SW 1271 (cell line): ENCODE measurements around the gene IRF7.

Source experiments
- DNase-seq, 2 experiments: peaks; one replicate each; lab custom pipeline; 2025; lab: John Stamatoyannopoulos, UW

Gene IRF7

DNA sequence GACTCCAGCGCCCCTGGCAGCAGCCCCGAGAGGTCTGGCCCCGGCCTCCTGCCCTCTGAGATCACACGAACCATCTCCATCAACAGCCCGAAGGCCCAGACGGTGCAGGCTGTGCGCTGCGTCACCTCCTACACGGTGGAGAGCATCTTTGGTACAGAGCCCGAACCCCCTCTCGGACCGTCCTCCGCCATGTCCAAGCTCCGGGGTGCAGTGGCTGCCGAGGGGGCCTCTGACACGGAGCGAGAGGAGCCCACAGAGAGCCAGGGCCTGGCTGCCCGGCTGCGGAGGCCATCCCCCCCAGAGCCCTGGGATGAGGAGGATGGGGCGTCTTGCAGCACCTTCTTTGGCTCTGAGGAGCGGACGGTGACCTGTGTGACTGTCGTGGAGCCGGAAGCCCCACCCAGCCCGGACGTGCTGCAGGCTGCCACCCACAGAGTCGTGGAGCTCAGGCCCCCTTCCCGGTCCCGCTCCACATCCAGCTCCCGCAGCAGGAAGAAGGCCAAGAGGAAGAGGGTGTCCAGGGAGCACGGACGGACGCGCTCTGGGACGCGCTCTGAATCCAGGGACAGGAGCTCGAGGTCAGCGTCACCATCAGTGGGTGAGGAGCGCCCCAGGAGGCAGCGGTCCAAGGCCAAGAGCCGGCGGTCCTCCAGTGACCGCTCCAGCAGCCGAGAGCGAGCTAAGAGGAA is 7.6 kb downstream of the IRF7 start:
- DNase-seq, result no peak

DNA sequence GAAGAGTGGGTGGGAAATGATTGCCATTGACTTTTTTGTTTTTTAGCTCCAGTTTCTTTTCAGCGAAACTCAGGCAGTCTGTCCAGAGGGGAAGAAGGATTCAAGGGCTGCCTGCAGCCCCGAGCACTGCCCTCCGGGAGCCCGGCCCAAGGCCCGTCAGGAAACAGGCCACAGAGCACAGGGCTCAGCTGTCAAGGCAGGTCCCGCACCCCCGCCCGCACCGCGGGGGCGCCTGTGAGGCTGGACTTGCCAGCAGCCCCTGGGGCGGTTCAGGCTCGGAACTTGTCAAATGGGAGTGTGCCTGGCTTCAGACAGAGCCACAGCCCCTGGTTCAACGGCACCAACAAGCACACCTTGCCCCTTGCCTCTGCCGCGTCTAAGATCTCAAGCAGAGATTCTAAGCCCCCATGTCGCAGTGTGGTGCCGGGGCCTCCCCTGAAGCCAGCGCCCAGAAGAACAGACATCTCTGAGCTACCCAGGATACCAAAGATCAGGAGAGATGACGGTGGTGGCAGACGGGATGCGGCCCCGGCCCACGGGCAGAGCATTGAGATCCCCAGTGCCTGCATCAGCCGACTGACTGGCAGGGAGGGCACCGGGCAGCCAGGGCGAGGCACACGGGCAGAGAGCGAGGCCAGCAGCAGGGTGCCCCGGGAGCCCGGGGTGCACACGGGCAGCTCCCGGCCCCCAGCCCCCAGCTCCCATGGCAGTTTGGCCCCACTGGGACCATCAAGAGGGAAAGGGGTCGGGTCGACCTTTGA is 8.6 kb downstream of the IRF7 start:
- DNase-seq, result no peak

DNA sequence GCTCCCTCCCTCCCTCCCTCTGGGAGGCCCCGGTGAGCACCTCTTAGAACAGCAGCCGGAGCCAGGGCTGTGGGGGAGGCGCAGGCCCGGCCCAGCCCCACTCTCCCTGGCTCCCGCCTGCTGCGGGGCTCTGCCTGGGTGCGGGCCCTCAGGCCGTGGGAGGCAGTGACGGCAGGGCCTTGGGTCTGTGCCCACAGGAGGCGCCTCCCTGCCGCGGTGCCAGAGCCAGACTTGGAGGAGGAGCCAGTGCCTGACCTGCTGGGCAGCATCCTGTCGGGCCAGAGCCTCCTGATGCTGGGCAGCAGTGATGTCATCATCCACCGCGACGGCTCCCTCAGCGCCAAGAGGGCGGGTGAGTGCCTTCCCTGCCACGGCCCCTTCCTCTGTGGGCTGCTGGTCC is 9.5 kb downstream of the IRF7 start:
- DNase-seq, result no peak

DNA sequence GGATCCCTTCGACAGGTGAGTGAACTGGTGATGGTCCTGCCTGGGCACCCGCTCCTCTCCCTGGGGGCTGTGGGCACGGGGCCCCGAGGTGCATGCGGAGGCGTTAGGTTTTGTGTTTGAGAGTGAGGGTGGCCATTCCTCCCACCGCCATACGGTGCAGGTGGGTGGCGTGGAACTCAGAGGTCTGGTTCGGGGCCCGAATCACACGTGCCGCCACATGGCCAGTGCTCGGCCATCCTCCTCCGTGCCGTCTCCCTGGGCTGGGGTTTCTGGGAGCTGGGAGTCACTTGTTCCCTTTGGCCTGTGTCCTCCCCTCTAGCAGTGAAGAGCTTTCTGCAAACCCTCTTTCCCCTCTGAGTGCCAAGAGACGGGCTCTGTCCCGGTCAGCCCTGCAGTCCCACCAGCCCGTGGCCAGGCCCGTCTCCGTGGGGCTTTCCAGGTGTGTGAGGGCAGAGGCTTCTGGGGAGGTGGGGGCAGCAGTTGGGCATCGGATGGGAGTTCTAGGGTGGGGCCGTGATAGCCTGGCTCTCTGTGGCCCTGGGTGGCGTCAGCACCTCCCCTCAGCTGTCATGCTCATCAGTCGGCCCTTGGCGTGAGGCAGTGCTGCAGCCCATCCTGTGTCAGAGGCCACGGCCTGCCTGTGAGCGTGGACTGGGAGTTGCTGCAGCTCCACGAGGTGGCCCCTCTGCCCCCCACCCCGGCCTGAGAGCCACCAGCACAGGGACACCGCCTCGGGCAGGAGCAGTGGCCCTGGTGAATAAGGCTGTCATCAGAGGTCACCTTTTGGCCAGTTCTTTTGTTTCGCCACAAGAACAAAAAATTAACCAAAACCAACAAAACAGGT is 10.2 kb downstream of the IRF7 start:
- DNase-seq, result no peak

DNA sequence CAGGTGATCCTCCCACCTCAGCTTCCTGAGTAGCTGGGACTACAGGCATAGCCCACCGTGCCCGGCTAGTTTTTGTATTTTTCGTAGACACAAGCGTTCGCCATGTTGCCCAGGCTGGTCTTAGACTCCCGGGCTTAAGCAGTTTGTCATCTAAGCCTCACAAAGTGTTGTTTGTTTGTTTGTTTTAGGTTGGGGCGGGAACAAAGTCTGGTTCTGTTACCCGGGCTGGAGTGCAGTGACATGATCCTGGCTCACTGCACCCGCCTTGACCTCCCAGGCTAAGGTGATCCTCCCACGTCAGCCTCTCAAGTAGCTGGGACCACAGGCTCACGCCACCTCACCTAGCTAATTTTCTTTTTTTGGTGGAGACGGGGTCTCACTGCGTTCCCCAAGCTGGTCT is 12.6 kb downstream of the IRF7 start:
- no peak for DNase-seq

DNA sequence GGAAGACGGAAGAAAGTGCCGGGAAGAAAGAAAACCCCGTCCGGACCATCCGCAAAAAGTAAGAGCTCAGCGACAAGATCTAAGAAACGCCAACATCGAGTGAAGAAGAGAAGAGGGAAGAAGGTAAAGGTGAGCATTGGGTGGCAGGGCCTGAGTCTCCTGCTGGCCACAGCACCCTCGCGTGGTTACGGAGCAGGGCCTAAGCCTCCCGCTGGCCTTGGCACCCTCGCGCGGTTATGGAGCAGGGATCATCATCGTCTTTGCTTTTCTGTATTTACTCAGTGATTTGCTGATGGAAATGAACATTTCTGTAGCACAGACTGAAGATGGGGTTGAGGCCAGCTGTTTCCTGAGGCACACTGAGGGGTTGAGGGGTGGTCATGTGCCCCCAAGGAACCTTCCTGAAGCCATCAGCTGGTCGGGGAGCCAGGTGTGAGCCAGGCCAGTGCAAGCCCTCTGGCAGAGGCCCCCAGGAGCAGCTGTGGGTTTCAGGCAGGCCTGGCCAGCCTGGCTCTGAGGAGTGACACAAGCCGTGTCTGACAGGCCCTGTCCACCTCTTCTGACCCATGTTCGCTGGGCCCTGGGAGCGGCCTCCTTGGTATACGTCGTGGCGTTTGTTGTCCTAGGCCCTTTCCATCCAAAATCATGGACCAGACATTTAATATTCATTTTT is 14.0 kb downstream of the IRF7 start:
- no peak for DNase-seq

DNA sequence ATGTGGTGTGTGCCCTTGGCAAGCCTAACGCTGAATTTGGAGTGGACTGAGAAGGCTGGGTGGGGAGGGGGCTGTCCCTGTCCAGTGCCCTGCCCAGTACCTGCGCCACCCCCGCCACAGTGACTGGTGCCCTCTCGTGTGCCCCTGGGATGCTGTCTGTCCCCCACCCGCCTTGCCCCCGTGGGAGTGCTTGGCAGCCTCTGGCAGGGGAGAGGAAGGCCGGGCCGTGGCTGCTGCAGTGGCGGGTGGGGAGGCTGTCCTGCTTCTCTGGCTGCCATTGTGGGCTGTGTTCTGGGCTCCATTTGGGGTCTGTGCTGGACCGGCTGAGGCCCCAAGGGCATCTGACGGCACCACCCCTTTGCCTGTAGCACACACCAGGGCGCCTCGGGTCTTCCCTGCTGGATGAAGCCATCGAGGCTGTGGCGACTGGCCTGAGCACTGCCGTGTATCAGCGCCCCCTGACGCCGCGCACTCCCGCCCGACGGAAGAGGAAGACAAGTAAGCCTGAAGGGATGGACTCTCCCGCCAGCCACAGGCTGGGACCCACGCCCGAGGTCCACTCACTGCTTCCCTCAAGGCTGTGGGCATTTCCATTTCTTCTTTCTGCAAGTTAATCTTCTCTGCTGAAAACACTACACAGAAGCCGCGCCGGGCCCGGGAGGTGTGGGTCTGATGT is 17.6 kb downstream of the IRF7 start:
- DNase-seq, result no peak

DNA sequence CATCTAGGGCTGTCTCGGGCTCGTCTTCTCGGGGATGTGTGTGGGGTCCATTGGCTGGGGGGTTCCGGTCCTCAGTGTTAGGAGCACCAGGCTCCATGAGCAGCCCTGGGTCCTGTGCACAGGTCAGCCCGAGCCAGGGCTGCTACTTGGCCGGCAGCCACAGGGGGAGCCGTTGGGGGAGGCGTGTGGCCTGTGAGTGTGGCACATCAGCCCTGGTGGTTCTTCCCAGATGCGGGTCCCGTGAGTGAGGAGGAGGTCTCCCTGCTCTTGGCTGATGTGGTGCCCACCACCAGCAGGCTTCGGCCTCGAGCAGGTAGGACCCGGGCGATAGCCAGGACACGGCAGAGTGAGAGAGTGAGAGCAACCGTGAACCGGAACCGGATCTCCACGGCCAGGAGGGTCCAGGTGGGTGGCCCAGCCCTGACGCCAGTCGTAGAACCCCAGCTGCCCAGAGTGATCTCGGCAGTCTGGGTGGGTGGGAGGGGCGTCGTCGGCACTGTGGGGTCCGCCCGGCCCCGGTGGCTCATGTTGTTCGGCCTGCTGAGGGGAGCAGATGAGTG is 18.5 kb downstream of the IRF7 start:
- DNase-seq, result no peak

DNA sequence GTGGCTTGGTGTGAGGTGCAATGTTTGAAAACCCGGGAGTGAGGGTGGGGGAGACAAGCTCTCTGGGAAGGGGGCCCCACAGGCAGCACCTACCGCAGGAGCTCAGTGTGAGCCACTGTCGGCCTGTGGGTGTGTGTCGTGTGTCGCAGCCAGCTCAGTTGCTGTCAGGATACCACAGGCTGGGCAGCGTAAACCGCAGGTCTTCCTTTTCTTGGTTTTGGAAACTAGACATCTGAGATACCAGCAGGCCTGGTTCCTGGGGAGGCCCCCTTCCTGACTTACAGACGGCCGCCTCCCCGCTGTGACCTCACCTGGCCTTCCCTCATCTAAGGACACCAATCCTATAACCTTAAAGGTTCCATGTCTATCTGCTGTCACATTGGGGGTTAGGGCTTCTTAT is 19.4 kb downstream of the IRF7 start:
- DNase-seq, result no peak

DNA sequence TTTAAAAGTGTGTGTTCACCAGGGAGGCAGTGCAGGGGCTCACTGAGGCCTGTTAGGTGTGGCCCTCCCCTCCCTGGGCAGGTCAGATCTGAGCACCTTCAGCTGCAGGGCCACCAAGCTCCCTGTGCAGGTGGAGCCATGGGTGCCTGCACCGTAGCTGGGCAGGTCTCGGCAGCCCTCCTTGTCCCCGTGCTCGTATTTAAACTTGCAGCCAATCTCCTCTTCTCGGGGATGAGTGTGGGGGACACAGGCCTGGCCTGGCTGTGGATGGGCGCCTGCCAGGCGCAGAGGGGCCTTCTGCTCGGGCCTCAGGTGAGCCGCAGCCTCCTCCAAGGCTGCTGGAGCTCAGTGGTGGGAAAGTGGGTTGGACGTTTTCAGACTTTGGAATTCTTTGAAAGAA is 20.4 kb downstream of the IRF7 start:
- no peak for DNase-seq

DNA sequence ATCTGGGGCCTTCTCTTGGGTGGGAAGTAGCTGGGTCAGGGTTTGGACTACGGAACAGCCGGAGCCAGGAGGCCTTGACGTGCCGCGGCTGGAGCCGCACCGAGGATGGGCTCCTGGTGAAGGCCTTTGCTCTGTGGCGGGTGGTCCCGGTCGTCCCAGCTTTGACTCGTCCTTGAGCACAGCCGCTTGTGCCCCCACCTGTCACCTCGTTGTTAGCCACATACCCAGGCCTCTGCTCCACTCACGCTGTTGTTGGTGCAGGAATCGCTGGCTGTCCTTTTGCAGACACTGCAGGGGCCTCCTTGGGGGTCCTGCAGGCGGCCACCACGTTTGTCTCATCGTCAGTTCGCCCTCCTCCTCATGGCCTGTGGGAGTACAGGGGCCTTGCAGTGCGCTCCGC is 22.4 kb downstream of the IRF7 start:
- DNase-seq, result no peak

DNA sequence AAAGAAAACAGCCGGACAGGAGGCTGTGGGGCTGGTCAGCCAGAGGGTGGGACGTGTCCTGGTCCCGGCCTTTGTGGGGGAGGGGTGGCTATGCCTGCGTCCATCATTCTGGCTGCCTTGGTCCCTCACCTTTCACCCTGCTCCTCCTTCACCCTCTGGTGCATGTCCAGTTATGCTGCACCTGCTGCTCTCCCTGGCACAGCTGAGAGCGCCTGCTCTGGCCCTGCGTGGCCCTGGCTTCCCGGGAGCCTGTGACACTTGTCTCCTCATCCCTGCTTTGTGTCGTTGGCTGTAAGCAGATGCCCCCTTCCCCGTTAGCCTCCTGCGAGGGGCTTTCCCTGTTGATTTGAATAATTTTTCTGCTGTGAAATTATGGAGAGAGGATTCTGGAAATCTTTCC is 22.8 kb downstream of the IRF7 start:
- no peak for DNase-seq

DNA sequence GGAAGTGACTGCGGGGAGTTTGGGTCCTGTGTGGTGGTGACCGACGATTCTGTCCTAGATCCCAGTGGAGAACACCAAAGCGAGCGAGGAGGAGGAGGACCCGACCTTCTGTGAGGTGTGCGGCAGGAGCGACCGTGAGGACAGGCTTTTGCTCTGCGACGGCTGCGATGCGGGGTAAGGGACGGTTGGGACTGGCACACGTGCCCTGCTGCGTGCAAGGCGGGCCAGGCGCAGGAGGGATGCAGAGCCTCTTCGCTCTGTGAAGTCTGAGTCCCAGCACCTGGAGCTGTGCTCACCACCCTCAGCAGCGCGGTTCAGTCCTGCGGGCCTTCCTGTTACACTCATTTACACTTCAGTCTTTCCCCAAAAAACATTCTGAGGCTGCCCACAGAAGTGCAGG is 23.2 kb downstream of the IRF7 start:
- DNase-seq, result no peak

DNA sequence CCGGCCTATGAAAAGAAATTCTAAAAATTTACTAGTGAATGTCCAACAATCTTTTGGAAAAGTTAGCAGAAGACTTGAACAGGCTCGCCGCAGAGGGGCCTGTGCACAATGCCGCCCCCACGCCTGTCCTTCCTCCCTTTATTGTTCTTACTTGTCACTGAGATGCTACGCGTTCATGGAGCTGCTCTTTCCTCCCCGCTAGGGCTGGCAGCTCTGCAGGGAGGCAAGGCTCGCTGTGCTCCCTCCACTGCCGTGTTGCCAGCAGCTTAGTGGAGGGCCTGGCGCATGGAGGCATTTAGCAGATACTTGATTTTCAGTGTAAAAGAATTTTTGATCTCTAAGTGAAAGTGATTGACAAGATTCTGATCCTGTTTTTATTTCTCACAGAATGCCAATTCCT is 24.8 kb downstream of the IRF7 start:
- no peak for DNase-seq

DNA sequence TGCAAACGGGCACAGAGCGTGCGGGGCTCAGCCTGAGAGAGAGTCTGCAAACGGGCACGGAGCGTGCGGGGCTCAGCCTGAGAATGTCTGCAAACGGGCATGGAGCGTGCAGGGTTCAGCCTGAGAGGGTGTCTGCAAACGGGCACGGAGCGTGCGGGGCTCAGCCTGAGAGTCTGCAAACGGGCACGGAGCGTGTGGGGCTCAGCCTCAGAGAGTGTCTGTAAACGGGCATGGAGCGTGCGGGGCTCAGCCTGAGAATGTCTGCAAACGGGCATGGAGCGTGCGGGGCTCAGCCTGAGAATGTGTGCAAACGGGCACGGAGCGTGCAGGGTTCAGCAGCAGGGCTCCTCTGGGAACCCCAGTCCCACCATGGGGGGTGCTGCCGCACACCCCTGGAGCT is 26.0 kb downstream of the IRF7 start:
- DNase-seq, result no peak

DNA sequence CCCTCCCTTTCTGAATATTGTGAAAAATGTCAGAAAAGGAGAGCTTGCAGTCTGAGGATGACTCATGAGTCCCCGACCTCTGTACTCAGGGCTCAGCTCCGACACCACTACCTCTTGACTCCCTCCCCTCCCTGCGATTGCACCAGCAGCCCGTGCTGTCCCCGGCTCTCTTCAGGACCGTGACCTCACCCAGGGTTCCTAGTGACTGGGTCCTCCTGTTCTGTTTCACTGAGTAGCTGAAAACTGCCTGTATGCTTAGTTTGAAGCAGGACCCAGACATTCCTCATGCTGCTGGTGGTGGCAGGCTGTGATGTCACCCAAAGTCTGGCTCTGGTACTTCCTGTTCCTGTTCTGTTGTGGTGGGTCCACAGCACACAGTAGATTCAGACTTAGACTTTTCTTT is 27.8 kb downstream of the IRF7 start:
- DNase-seq, result no peak

DNA sequence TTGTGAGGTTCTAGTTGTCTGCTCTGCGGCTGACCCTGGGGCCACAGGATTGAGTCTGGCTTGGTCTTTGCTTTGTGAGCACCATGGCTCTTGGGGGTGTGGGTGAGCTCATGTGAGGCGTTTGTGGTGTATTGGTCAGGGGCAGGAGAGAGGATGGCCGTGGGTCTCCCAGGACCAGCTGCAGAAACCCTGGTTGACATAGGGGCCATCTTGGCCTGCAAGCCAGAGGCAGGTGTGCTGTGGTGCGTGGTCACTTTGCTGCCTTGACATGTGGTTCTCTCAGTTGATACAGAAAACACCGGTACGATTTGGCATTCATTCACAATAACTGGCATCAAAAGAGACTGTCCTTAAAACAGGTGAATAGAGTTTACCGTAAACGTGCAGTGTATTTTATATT is 28.2 kb downstream of the IRF7 start:
- DNase-seq, result no peak

DNA sequence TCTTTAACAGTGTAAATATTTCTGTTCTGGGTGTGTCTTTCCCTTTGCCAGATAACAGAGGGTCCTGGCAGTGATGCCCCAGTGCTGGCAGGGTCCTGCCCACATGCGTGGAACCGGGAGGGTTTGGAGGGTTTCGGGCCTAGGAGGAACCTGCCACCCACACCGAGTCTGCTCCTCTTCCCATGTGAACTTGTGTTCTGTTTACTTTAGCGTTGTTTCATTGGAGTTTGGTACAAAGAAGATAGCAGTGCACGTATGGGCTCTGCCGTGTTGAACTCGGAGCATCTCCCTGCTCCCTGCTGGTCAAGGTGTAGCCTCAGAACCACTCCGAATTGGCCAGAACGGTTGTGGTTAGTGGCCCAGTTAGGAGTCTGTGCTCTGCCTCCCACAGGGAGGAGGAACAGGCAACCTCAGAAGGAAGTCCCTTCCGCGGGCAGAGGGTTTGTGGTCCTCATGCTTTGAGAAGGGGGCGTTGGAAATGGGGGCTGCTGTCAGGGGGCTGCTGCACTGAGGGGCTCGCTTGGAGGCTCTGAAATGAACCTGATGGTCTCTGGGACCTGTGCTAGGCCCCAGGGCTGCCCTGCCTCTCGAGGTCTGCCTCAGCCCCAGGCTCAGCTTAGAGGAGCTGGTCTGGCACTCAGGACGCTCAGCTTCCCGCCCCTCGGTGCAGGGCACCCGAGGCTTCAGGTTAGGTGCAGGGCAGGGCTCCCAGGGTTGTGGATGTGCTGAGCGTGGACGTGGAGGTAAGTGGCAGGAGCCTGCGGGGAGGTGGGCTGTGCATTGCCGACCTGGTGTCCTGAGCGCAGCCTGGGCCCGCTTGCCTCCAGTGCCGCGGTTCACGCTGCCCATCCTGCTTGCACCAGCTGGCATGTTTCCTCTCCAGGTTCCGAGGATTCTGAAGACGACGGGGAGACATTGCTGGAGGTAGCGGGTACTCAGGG is 29.1 kb downstream of the IRF7 start:
- DNase-seq, result no peak

DNA sequence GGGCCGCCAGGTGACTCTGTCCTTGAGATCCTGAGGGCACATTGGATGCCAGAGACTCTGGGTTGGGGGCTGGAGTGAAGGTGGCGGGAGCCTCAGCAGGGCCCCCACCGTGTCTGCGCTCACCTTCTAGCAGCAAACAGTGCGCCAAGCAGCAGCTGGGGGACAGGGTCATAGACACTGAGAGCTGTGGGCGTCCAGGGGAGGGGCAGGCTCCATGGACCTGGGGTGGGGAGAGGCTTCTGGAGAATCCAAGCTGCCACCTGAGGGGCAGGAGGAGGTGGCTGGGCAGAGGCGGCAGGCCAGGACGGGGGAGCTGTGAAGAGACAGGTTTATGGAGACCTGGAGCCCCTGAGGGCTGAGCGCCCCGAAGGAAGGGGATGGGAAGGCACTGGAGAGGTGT is 31.5 kb downstream of the IRF7 start:
- no peak for DNase-seq

DNA sequence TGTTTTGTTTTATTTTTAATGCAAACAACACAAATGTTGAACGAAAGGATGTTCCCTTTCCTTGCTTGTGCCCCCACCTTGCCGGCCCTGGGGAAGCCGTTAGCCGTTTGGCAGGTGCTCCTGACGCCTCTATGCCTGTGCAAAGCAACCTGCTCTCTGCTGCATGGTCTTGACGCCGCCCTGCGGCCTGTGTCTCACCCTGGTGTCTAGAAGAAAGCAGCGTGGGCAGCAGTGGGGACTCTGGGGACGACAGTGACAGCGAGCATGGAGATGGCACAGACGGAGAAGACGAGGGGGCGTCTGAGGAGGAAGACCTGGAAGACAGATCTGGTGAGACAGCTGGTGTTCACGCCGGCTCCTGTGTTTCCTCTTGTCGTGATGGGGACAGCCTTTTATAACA is 34.0 kb downstream of the IRF7 start:
- no peak for DNase-seq
